ENCODE results near the gene IGSF21.

The IGSF21 gene

GRCh38 chr1:18340787-18341186 is 233.2 kb downstream of the IGSF21 start:
- DNase-seq = no peak
- H3K9me3 Mint-ChIP-seq = no peaks in the 10 kb centered on the region
- peaks cover 18% of the 10 kb centered on the region for H3K27me3 Mint-ChIP-seq (ENCODE audit: low read depth, poor library complexity)
- TF ChIP-seq CTCF (IDR thresholded peaks at IDR 0.05) = no peak
- no peak overlapping the region for H3K27ac Mint-ChIP-seq
- no peaks in the 10 kb centered on the region for H3K36me3 Mint-ChIP-seq (ENCODE audit: low read depth)
- H3K4me3 Mint-ChIP-seq = no peak overlapping the region
- H3K4me1 Mint-ChIP-seq = no peaks in the 10 kb centered on the region

GRCh38 chr1:18341291-18342069 is 233.9 kb downstream of the IGSF21 start:
- Mint-ChIP-seq H3K4me1 (peaks cover 5% of the 10 kb centered on the region), H3K9me3 (no peaks in the 10 kb centered on the region), H3K36me3 (ENCODE audit: low read depth) (no peaks in the 10 kb centered on the region), H3K4me3 (no peak overlapping the region), H3K27me3 (ENCODE audit: low read depth, poor library complexity) (peaks cover 23% of the 10 kb centered on the region), H3K27ac (no peak overlapping the region)
- TF ChIP-seq CTCF (IDR thresholded peaks at IDR 0.05) = no peak
- no peak for DNase-seq

- H3K36me3 Mint-ChIP-seq (ENCODE audit: low read depth) = no peaks in the 10 kb centered on the region
- DNase-seq = no peak
- no peak overlapping the region for H3K4me3 Mint-ChIP-seq
- no peak for TF ChIP-seq CTCF (IDR thresholded peaks at IDR 0.05)
- H3K27ac Mint-ChIP-seq = no peak overlapping the region
- peaks cover 6% of the 10 kb centered on the region for H3K4me1 Mint-ChIP-seq
- peaks cover 23% of the 10 kb centered on the region for H3K27me3 Mint-ChIP-seq (ENCODE audit: low read depth, poor library complexity)
- H3K9me3 Mint-ChIP-seq = no peaks in the 10 kb centered on the region
Observed at GRCh38 chr1:18342744-18343143, 235.1 kb downstream of the IGSF21 start.

GRCh38 chr1:18343581-18343980 is 236.0 kb downstream of the IGSF21 start:
- Mint-ChIP-seq H3K4me1 (peaks cover 11% of the 10 kb centered on the region), H3K27me3 (ENCODE audit: low read depth, poor library complexity) (peaks cover 23% of the 10 kb centered on the region), H3K9me3 (no peaks in the 10 kb centered on the region), H3K4me3 (no peak overlapping the region), H3K27ac (no peak overlapping the region), H3K36me3 (ENCODE audit: low read depth) (no peaks in the 10 kb centered on the region)
- no peak for DNase-seq
- no peak for TF ChIP-seq CTCF (IDR thresholded peaks at IDR 0.05)

- no peak for TF ChIP-seq CTCF (IDR thresholded peaks at IDR 0.05)
- no peak overlapping the region for H3K4me3 Mint-ChIP-seq
Observed at GRCh38 chr1:18344755-18345154, 237.2 kb downstream of the IGSF21 start.

GRCh38 chr1:18347559-18347958 is 240.0 kb downstream of the IGSF21 start:
- H3K27ac Mint-ChIP-seq = no peak overlapping the region
- H3K27me3 Mint-ChIP-seq (ENCODE audit: low read depth, poor library complexity) = peaks cover 22% of the 10 kb centered on the region

More at GRCh38 chr1:18344755-18345154, 237.2 kb downstream of the IGSF21 start:
- DNase-seq = no peak
- H3K9me3 Mint-ChIP-seq = no peaks in the 10 kb centered on the region
- peaks cover 27% of the 10 kb centered on the region for H3K27me3 Mint-ChIP-seq (ENCODE audit: low read depth, poor library complexity)
- no peaks in the 10 kb centered on the region for H3K36me3 Mint-ChIP-seq (ENCODE audit: low read depth)
- no peak overlapping the region for H3K27ac Mint-ChIP-seq
- peaks cover 12% of the 10 kb centered on the region for H3K4me1 Mint-ChIP-seq

More at GRCh38 chr1:18347559-18347958, 240.0 kb downstream of the IGSF21 start:
- H3K9me3 Mint-ChIP-seq = no peaks in the 10 kb centered on the region
- H3K4me1 Mint-ChIP-seq = peaks cover 34% of the 10 kb centered on the region
- H3K36me3 Mint-ChIP-seq (ENCODE audit: low read depth) = no peaks in the 10 kb centered on the region
- DNase-seq = no peak
- no peak overlapping the region for H3K4me3 Mint-ChIP-seq
- TF ChIP-seq CTCF (IDR thresholded peaks at IDR 0.05) = no peak

Data from nephron progenitor cell (in vitro differentiated cells).